ENCODE results near the gene ZDHHC24.
A peak's percentile ranks its signal among the peaks of the same experiment; 100 is the strongest.

The ZDHHC24 gene

GRCh38 chr11:66545701-66546367 lies at the start of gene ZDHHC24:
Gene ZDHHC24 (minus strand): TSS chr11:66546048. CDS start chr11:66546003, 45 bp downstream.
- peaks cover 16% of the 10 kb centered on the region for H3K36me3 Mint-ChIP-seq (ENCODE audit: low read depth)
- DNase-seq, result peak; percentile 97
- no peaks in the 10 kb centered on the region for H3K9me3 Mint-ChIP-seq
- peaks cover 85% of the 10 kb centered on the region for H3K4me1 Mint-ChIP-seq
- no peak for TF ChIP-seq CTCF (IDR thresholded peaks at IDR 0.05)
- peak within 1 kb of the TSS; percentile 88 for H3K4me3 Mint-ChIP-seq
- H3K27me3 Mint-ChIP-seq (ENCODE audit: low read depth, poor library complexity), result peaks cover 3% of the 10 kb centered on the region
- H3K27ac Mint-ChIP-seq, result peak within 1 kb of the TSS; percentile 57

GRCh38 chr11:66595245-66595904 lies 49.5 kb upstream of the ZDHHC24 start:
- H3K4me1 Mint-ChIP-seq, result peaks cover 20% of the 10 kb centered on the region
- H3K27me3 Mint-ChIP-seq (ENCODE audit: low read depth, poor library complexity), result peaks cover 8% of the 10 kb centered on the region
- peak overlapping the region; percentile 52 for H3K4me3 Mint-ChIP-seq
- TF ChIP-seq CTCF (IDR thresholded peaks at IDR 0.05), result no peak
- peaks cover 24% of the 10 kb centered on the region for H3K36me3 Mint-ChIP-seq (ENCODE audit: low read depth)
- H3K9me3 Mint-ChIP-seq, result peaks cover 28% of the 10 kb centered on the region
- H3K27ac Mint-ChIP-seq, result peak overlapping the region; percentile 87
- no peak for DNase-seq

- Mint-ChIP-seq H3K27ac (no peak overlapping the region), H3K4me1 (peaks cover 20% of the 10 kb centered on the region), H3K4me3 (peak overlapping the region; percentile 100), H3K27me3 (ENCODE audit: low read depth, poor library complexity) (peaks cover 8% of the 10 kb centered on the region), H3K9me3 (peaks cover 36% of the 10 kb centered on the region), H3K36me3 (ENCODE audit: low read depth) (peaks cover 20% of the 10 kb centered on the region)
- no peak for DNase-seq
- no peak for TF ChIP-seq CTCF (IDR thresholded peaks at IDR 0.05)
Observed at GRCh38 chr11:66593650-66594049, 47.8 kb upstream of the ZDHHC24 start.

GRCh38 chr11:66593303-66593635 lies 47.4 kb upstream of the ZDHHC24 start:
- Mint-ChIP-seq H3K36me3 (ENCODE audit: low read depth) (peaks cover 20% of the 10 kb centered on the region), H3K27me3 (ENCODE audit: low read depth, poor library complexity) (peaks cover 8% of the 10 kb centered on the region), H3K4me3 (peak overlapping the region; percentile 100), H3K27ac (peak overlapping the region; percentile 99), H3K9me3 (peaks cover 36% of the 10 kb centered on the region), H3K4me1 (peaks cover 20% of the 10 kb centered on the region)
- no peak for DNase-seq
- no peak for TF ChIP-seq CTCF (IDR thresholded peaks at IDR 0.05)

GRCh38 chr11:66592457-66593302 lies 46.8 kb upstream of the ZDHHC24 start, which contains the start of the genes CCDC87 and CCS:
Gene CCDC87 (minus strand): TSS chr11:66593063. CDS start chr11:66593015, 48 bp downstream.
Gene CCS (plus strand): TSS chr11:66593185. CDS start chr11:66593262, 77 bp downstream.
- H3K4me1 Mint-ChIP-seq, result peaks cover 20% of the 10 kb centered on the region
- H3K27me3 Mint-ChIP-seq (ENCODE audit: low read depth, poor library complexity), result peaks cover 8% of the 10 kb centered on the region
- peaks cover 20% of the 10 kb centered on the region for H3K36me3 Mint-ChIP-seq (ENCODE audit: low read depth)
- H3K27ac Mint-ChIP-seq, result peak within 1 kb of the TSS; percentile 99
- peaks cover 36% of the 10 kb centered on the region for H3K9me3 Mint-ChIP-seq
- H3K4me3 Mint-ChIP-seq, result peak within 1 kb of the TSS; percentile 100
- DNase-seq, result peak; percentile 99
- TF ChIP-seq CTCF (IDR thresholded peaks at IDR 0.05), result peak; percentile 45

All from nephron progenitor cell (in vitro differentiated cells).